Stomach (tissue), 9 donors: ENCODE data around the gene FTO. TPM values are rescaled to one million over a fixed set of nuclear protein-coding genes. Genes with fewer than 3 reads are reported as not detected.
A peak's percentile ranks its signal among the peaks of the same experiment; 100 is the strongest.

Source experiments
- DNase-seq, 2 donors: peaks; one replicate each; pipeline versions ENCODE4 v3.0.0 to v3.0.0-alpha.2; 2013 to 2019
- H3K27ac ChIP-seq, 5 donors: fragments of 200-600 bp in 4 of 5; sonication (generic) in 4 of 5; one replicate each; pipeline ENCODE4 v1.5.1; 2013 to 2019; ENCODE audit warnings: mild to moderate bottlenecking in 1 of 5, moderate library complexity in 1 of 5
- H3K27me3 ChIP-seq, 3 donors: fragments of 200-600 bp; sonication (generic); one replicate each; pipeline ENCODE4 v1.5.1; 2017 to 2019; ENCODE audit warnings: mixed run types in 1 of 3
- H3K36me3 ChIP-seq, 4 donors: fragments of 200-600 bp; sonication (generic); 1 replicate in 3 of 4; 2 replicates in 1 of 4; pipeline ENCODE4 v1.5.1; 2016 to 2019
- H3K4me1 ChIP-seq, 4 donors: fragments of 200-600 bp; sonication (generic); one replicate each; pipeline ENCODE4 v1.5.1; 2016 to 2019
- H3K4me3 ChIP-seq, 4 donors: fragments of 200-600 bp; sonication (generic) in 3 of 4; one replicate each; pipeline ENCODE4 v1.5.1; 2016 to 2019; ENCODE audit warnings: mild to moderate bottlenecking in 1 of 4
- H3K9me3 ChIP-seq, 4 donors: fragments of 200-600 bp; sonication (generic); one replicate each; pipeline ENCODE4 v1.5.1; 2016 to 2019
- CTCF ChIP-seq, 7 experiments: fragments of 450-650 bp in 4 of 7; fragments of 200-600 bp in 3 of 7; sonication (generic) in 3 of 7; IDR thresholded peaks; one replicate each; pipeline ENCODE4 v1.5.1; 2016 to 2019; ENCODE audit warnings: antibody characterized with exemption in 7 of 7, control low read depth in 2 of 7, mild to moderate bottlenecking in 1 of 7
- EP300 ChIP-seq: sonication (generic); formaldehyde crosslinking; IDR thresholded peaks from one replicate; pipeline ENCODE4 v1.6.1; 2017; ENCODE audit warnings: antibody characterized with exemption
- POLR2A ChIP-seq, 4 donors: fragments of 450-650 bp; IDR thresholded peaks; one replicate each; pipeline ENCODE4 v1.6.1; 2016; ENCODE audit warnings: antibody characterized with exemption in 4 of 4, control low read depth in 2 of 4, mild to moderate bottlenecking in 1 of 4, moderate library complexity in 1 of 4
- POLR2AphosphoS5 ChIP-seq, 3 donors: sonication (generic); formaldehyde crosslinking; IDR thresholded peaks; one replicate each; pipeline ENCODE4 v1.6.1; 2016; ENCODE audit warnings: antibody characterized with exemption in 3 of 3
- WGBS, 5 donors: extraction: QIAGEN DNeasy Blood & Tissue Kit in 3 of 5; methylation state at CpG; one replicate each; pipeline versions ENCODE4 v1.1.5 to v1.1.7; 2013 to 2018; 5-methylcytosine and 5-hydroxymethylcytosine counted together
- intact Hi-C: fragments of 100-400 bp; cut with DNase I; formaldehyde crosslinking; loops from one replicate; pipeline ENCODE4 v1.15.1; 2023; ENCODE audit warnings: low total_unique reads
- polyA plus RNA-seq, 3 donors: library from polyadenylated mRNA; stranded (reverse); fragments of 200-250 nt; gene quantifications; one replicate each; pipeline ENCODE4 v1.2.3, GENCODE V29; 2013
- total RNA-seq, 5 donors: library from RNA; depleted of rRNA; stranded (reverse); fragments of >200 nt; gene quantifications; one replicate each; pipeline versions ENCODE4 v1.1.0 to v1.2.3, GENCODE V29; 2014 to 2016
- donor health status: healthy with polysubstance abuse.
- donor health status: Bipolar disorder and iron deficiency.
- donor health status: healthy.

Gene FTO
- total and polyA plus RNA-seq, 8 donors, result 9.3 to 88.7 (median 24.6) TPM

- peak in 1 of 2 donors; percentile 22 for DNase-seq
- TF ChIP-seq EP300 (no peak), POLR2A (IDR thresholded peaks at IDR 0.05) (no peak), POLR2AphosphoS5 (IDR thresholded peaks at IDR 0.05) (no peak), CTCF (IDR thresholded peaks at IDR 0.05) (no peak)
- Histone ChIP-seq H3K27ac (no peak overlapping the region), H3K36me3 (no peaks in the 10 kb centered on the region), H3K27me3 (no peaks in the 10 kb centered on the region), H3K4me1 (no peaks in the 10 kb centered on the region), H3K9me3 (no peaks in the 10 kb centered on the region), H3K4me3 (no peak overlapping the region)
- 52 to 65% (median 58%) methylated on average over 7 of the region's 7 CpGs for WGBS, 5 donors
- intact Hi-C loops, result no loop called here
Observed at GRCh38 chr16:53664724-53665345, 39.1 kb upstream of the FTO start.

GRCh38 chr16:53666786-53667415 lies 37.1 kb upstream of the FTO start:
- peaks cover 0 to 6% (median 0%) of the 10 kb centered on the region in 4 donors for H3K36me3 ChIP-seq
- H3K27me3 ChIP-seq, result no peaks in the 10 kb centered on the region
- no peaks in the 10 kb centered on the region for H3K4me1 ChIP-seq
- H3K4me3 ChIP-seq, result no peak overlapping the region
- H3K9me3 ChIP-seq, result no peaks in the 10 kb centered on the region
- DNase-seq, result no peak
- intact Hi-C loops, result no loop called here
- WGBS, 5 donors, result 91 to 96% (median 93%) methylated on average over 3 of the region's 3 CpGs
- no peak overlapping the region for H3K27ac ChIP-seq
- no peak for TF ChIP-seq CTCF (IDR thresholded peaks at IDR 0.05)
- no peak for TF ChIP-seq EP300

DNA sequence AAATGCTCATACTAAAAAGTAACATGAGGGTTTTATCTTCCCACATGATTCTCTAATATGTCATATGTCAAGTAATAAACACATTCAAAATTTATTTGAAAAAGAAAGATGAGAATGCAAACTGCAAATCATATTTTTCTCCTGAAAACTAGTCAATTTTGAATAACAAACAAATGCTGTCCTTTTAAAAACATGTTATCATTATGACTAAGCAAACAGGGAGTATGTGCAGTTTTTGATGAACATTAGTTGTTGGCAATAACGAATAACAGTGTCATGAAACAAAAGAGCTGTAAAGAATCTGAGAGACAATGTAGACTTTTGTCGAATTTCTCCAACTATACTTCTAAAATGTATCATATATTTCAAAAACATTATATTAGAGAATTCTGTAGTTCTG lies 35.1 kb upstream of the FTO start:
- H3K4me3 ChIP-seq, result no peak overlapping the region
- WGBS, 5 donors, result 84 to 93% (median 91%) methylated on average over 2 of the region's 2 CpGs
- H3K36me3 ChIP-seq, result peaks cover 0 to 6% (median 0%) of the 10 kb centered on the region in 4 donors
- no peak overlapping the region for H3K27ac ChIP-seq
- no peaks in the 10 kb centered on the region for H3K27me3 ChIP-seq
- intact Hi-C loops, result no loop called here
- no peaks in the 10 kb centered on the region for H3K9me3 ChIP-seq
- no peak for TF ChIP-seq POLR2A (IDR thresholded peaks at IDR 0.05)
- TF ChIP-seq EP300, result no peak
- TF ChIP-seq POLR2AphosphoS5 (IDR thresholded peaks at IDR 0.05), result no peak
- no peak for DNase-seq
- H3K4me1 ChIP-seq, result no peaks in the 10 kb centered on the region

DNA sequence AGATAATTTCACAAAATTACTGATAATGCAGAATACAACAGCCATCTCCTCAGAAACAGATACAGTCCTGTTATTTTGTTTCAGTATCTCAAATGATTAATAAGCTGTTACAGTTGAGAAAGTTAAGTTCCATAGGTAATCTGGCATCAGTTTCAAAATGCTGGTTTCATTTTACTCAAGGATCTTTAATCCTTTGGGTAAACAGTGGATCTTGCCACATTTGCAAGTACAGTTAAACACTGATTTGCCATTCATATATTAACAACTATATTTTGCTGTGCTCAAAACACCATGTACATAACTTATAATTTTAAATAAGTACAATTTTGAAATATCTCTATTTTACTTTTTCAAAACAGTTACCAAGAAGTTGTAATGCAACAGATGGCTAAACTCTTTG lies 31.5 kb upstream of the FTO start:
- intact Hi-C loops, result no loop called here
- no peak for DNase-seq
- Histone ChIP-seq H3K36me3 (peaks cover 0 to 6% (median 0%) of the 10 kb centered on the region in 4 donors), H3K27me3 (no peaks in the 10 kb centered on the region), H3K4me1 (no peaks in the 10 kb centered on the region), H3K9me3 (no peaks in the 10 kb centered on the region), H3K27ac (no peak overlapping the region), H3K4me3 (no peak overlapping the region)
- TF ChIP-seq CTCF (IDR thresholded peaks at IDR 0.05) (no peak), EP300 (no peak), POLR2A (IDR thresholded peaks at IDR 0.05) (no peak), POLR2AphosphoS5 (IDR thresholded peaks at IDR 0.05) (no peak)

- WGBS, 5 donors, result 96 to 97% (median 97%) methylated on average over 4 of the region's 4 CpGs
- intact Hi-C loops, result no loop called here
- H3K27ac ChIP-seq, result no peak overlapping the region
- H3K4me1 ChIP-seq, result no peaks in the 10 kb centered on the region
- peaks cover 0 to 6% (median 0%) of the 10 kb centered on the region in 4 donors for H3K36me3 ChIP-seq
- no peaks in the 10 kb centered on the region for H3K27me3 ChIP-seq
- no peaks in the 10 kb centered on the region for H3K9me3 ChIP-seq
- TF ChIP-seq POLR2AphosphoS5 (IDR thresholded peaks at IDR 0.05) (no peak), POLR2A (IDR thresholded peaks at IDR 0.05) (no peak), EP300 (no peak), CTCF (IDR thresholded peaks at IDR 0.05) (no peak)
- no peak for DNase-seq
- H3K4me3 ChIP-seq, result no peak overlapping the region
Observed at GRCh38 chr16:53673189-53673588, 30.8 kb upstream of the FTO start.
